Colonic mucosa (tissue), 4 donors: Measurements from ENCODE around the gene MAN1A1. TPM values are rescaled to one million over a fixed set of nuclear protein-coding genes. Genes with fewer than 3 reads are reported as not detected.

Experiments used
- DNase-seq: peaks from one replicate; pipeline ENCODE4 v3.0.0-alpha.2; 2020
- H3K27ac ChIP-seq: fragments of 200-600 bp; one replicate; pipeline ENCODE4 v1.8.0; 2021
- H3K27me3 ChIP-seq: fragments of 200-600 bp; one replicate; pipeline ENCODE4 v1.8.0; 2021
- H3K36me3 ChIP-seq: fragments of 200-600 bp; one replicate; pipeline ENCODE4 v1.8.0; 2021
- H3K4me1 ChIP-seq: fragments of 200-600 bp; one replicate; pipeline ENCODE4 v1.8.0; 2021; ENCODE audit warnings: mild to moderate bottlenecking
- H3K4me3 ChIP-seq: fragments of 200-600 bp; one replicate; pipeline ENCODE4 v1.8.0; 2021
- H3K9ac ChIP-seq, 2 donors: one replicate each; pipeline ENCODE4 v1.7.0; 2013; ENCODE audit warnings: control low read depth in 2 of 2, low read depth in 2 of 2, low read length in 2 of 2
- H3K9me3 ChIP-seq: fragments of 200-600 bp; one replicate; pipeline ENCODE4 v1.8.0; 2021
- intact Hi-C: fragments of 100-400 bp; cut with DNase I; formaldehyde crosslinking; loops from one replicate; pipeline ENCODE4 v1.14.1; 2022
- total RNA-seq, 2 donors: library from RNA; stranded (reverse); fragmentation: NEBNext Ultra II Directional in 1 of 2; extraction: Animal tissue kit (Norgen Biotek cat#: 25700) in 1 of 2; gene quantifications; one replicate each; pipeline ENCODE4 v1.2.1, GENCODE V29; 2021
- TF ChIP-seq, protein P1 (sequence below): fragments of 200-600 bp; IDR thresholded peaks from one replicate; pipeline ENCODE4 v1.8.0; 2022; ENCODE audit warnings: antibody characterized with exemption, mild to moderate bottlenecking
- donor health status: healthy.
- donor health status: DM: no; HTN: no; CAD: no.
- donor health status: DM: no; HTN: no; CAD: no.

The MAN1A1 gene
- total RNA-seq, 2 donors from 2014 or later: 43.5 to 77.1 TPM

GRCh38 chr6:119334535-119335264 is 14.9 kb downstream of the MAN1A1 start:
- H3K9me3 ChIP-seq: no peaks in the 10 kb centered on the region
- H3K4me1 ChIP-seq: peaks cover 5% of the 10 kb centered on the region
- H3K4me3 ChIP-seq: no peak overlapping the region
- no peaks in the 10 kb centered on the region for H3K36me3 ChIP-seq
- intact Hi-C loops: loop anchor here (10.0 kb wide), 1 partner anchor 640 kb away; no protein-coding TSS in a partner anchor
- no peaks in the 10 kb centered on the region for H3K27me3 ChIP-seq
- no peak overlapping the region for H3K9ac ChIP-seq
- H3K27ac ChIP-seq: no peak overlapping the region
- DNase-seq: no peak
- TF ChIP-seq, protein P1, sequence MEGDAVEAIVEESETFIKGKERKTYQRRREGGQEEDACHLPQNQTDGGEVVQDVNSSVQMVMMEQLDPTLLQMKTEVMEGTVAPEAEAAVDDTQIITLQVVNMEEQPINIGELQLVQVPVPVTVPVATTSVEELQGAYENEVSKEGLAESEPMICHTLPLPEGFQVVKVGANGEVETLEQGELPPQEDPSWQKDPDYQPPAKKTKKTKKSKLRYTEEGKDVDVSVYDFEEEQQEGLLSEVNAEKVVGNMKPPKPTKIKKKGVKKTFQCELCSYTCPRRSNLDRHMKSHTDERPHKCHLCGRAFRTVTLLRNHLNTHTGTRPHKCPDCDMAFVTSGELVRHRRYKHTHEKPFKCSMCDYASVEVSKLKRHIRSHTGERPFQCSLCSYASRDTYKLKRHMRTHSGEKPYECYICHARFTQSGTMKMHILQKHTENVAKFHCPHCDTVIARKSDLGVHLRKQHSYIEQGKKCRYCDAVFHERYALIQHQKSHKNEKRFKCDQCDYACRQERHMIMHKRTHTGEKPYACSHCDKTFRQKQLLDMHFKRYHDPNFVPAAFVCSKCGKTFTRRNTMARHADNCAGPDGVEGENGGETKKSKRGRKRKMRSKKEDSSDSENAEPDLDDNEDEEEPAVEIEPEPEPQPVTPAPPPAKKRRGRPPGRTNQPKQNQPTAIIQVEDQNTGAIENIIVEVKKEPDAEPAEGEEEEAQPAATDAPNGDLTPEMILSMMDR: no peak

GRCh38 chr6:119333707-119334295 is 15.8 kb downstream of the MAN1A1 start:
- intact Hi-C loops: loop anchor here (10.0 kb wide), 1 partner anchor 641 kb away; no protein-coding TSS in a partner anchor
- TF ChIP-seq, protein P1: peak; percentile 48
- no peaks in the 10 kb centered on the region for H3K27me3 ChIP-seq
- H3K9me3 ChIP-seq: no peaks in the 10 kb centered on the region
- H3K27ac ChIP-seq: no peak overlapping the region
- H3K36me3 ChIP-seq: no peaks in the 10 kb centered on the region
- H3K9ac ChIP-seq: no peak overlapping the region
- H3K4me1 ChIP-seq: peaks cover 5% of the 10 kb centered on the region
- DNase-seq: no peak
- no peak overlapping the region for H3K4me3 ChIP-seq

- H3K4me1 ChIP-seq: peaks cover 5% of the 10 kb centered on the region
- TF ChIP-seq, protein P1: no peak
- no peaks in the 10 kb centered on the region for H3K27me3 ChIP-seq
- H3K36me3 ChIP-seq: no peaks in the 10 kb centered on the region
- DNase-seq: no peak
- no peak overlapping the region for H3K9ac ChIP-seq
- H3K4me3 ChIP-seq: no peak overlapping the region
- intact Hi-C loops: loop anchor here (10.0 kb wide), 1 partner anchor 642 kb away; no protein-coding TSS in a partner anchor
- no peak overlapping the region for H3K27ac ChIP-seq
- no peaks in the 10 kb centered on the region for H3K9me3 ChIP-seq
These were observed 16.4 kb downstream of the MAN1A1 start for GRCh38 chr6:119333063-119333609.

- Histone ChIP-seq H3K36me3 (no peaks in the 10 kb centered on the region), H3K9ac (no peak overlapping the region), H3K4me1 (peaks cover 5% of the 10 kb centered on the region), H3K27me3 (no peaks in the 10 kb centered on the region), H3K4me3 (no peak overlapping the region), H3K27ac (no peak overlapping the region), H3K9me3 (no peaks in the 10 kb centered on the region)
- TF ChIP-seq, protein P1: no peak
- no peak for DNase-seq
- intact Hi-C loops: loop anchor here (10.0 kb wide), 1 partner anchor 643 kb away; no protein-coding TSS in a partner anchor
These were observed 17.8 kb downstream of the MAN1A1 start for GRCh38 chr6:119331663-119332286.

DNA sequence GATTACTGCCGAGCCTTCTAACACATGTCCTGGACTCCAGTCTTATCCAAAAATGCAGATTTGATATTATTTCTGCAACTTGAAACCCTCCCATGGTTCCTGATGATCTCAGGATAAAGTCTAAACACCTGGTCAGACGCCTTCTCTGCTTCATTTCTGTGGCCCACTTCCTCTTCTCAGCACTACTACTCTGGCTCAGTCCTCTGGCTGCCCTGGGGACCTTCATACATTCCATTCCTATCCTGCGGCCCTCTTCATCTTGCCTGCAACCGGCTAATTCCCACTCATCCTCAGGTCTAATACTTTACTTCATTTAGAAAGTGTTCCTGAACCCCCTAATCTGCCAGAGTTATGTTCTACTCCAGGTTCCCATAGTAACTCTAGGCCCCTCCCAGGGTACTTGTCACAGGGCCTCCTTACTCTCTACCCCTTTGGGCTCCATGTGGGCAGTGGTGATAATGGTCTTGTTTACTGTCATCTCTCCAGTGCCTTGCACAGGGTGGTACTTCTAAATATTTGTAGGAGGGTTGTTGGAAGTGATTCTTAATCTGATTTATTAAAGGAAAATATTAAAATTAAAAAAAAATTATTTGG is 18.9 kb downstream of the MAN1A1 start:
- Histone ChIP-seq H3K4me1 (peaks cover 5% of the 10 kb centered on the region), H3K9ac (no peak overlapping the region), H3K27me3 (no peaks in the 10 kb centered on the region), H3K9me3 (no peaks in the 10 kb centered on the region), H3K36me3 (no peaks in the 10 kb centered on the region), H3K27ac (no peak overlapping the region), H3K4me3 (no peak overlapping the region)
- intact Hi-C loops: loop anchor here (10.0 kb wide), 1 partner anchor 644 kb away; no protein-coding TSS in a partner anchor
- TF ChIP-seq, protein P1: no peak
- DNase-seq: no peak
